Renal pelvis (tissue), 12 donors: ENCODE results near the gene SLC45A1. TPM values are rescaled to one million over a fixed set of nuclear protein-coding genes. Genes with fewer than 3 reads are reported as not detected.
"Not testable (repeated sequence)": the region's sequence is repeated elsewhere in the genome, so short reads cannot be mapped to it uniquely, and the experiment has no call there.

ENCODE experiments used
- DNase-seq: peaks from one replicate; pipeline ENCODE4 v3.0.0-alpha.2; 2013
- long read RNA-seq, 16 experiments: transcript quantifications; one replicate each; lab custom pipeline, GENCODE V29; 2026
- polyA plus RNA-seq, 3 donors: library from polyadenylated mRNA; unstranded; fragments of 120-200 nt; gene quantifications; one replicate each; pipeline ENCODE4 v1.2.1, GENCODE V29; 2013; ENCODE audit not compliant: insufficient read length in 3 of 3

Gene SLC45A1
- polyA plus RNA-seq = 1 to 10 TPM; 4.0 to 4.3 (median 4.0) TPM
- long read RNA-seq, donor 1, partial matches to known transcripts = 0 of 1 reads
- long read RNA-seq, donor 1, other reads (novel, unspliced or antisense) = 0 of 1 reads
- long read RNA-seq, donor 2, partial matches to known transcripts = 105 of 107 reads
- long read RNA-seq, donor 2, other reads (novel, unspliced or antisense) = 0 of 107 reads
- long read RNA-seq, donor 3 = 0 reads
- long read RNA-seq, donor 4, partial matches to known transcripts = 0 of 2 reads
- long read RNA-seq, donor 4, other reads (novel, unspliced or antisense) = 0 of 2 reads
- long read RNA-seq, donor 5, partial matches to known transcripts = 0 of 3 reads
- long read RNA-seq, donor 5, other reads (novel, unspliced or antisense) = 0 of 3 reads
- long read RNA-seq, donor 6, partial matches to known transcripts = 0 of 2 reads
- long read RNA-seq, donor 6, other reads (novel, unspliced or antisense) = 0 of 2 reads
- long read RNA-seq, donor 7 = 0 reads
- long read RNA-seq, donor 8 = 0 reads
- long read RNA-seq, donor 9, partial matches to known transcripts = 0 of 4 reads
- long read RNA-seq, donor 9, other reads (novel, unspliced or antisense) = 0 of 4 reads
- long read RNA-seq, donor 10, partial matches to known transcripts = 0 of 1 reads
- long read RNA-seq, donor 10, other reads (novel, unspliced or antisense) = 0 of 1 reads
- long read RNA-seq, donor 11 = 0 reads
- long read RNA-seq, donor 12, partial matches to known transcripts = 0 of 1 reads
- long read RNA-seq, donor 12, other reads (novel, unspliced or antisense) = 0 of 1 reads
- long read RNA-seq, donor 13, partial matches to known transcripts = 0 of 3 reads
- long read RNA-seq, donor 13, other reads (novel, unspliced or antisense) = 0 of 3 reads
- long read RNA-seq, donor 14 = 0 reads
- long read RNA-seq, donor 15 = 0 reads
- long read RNA-seq, donor 16, partial matches to known transcripts = 0 of 2 reads
- long read RNA-seq, donor 16, other reads (novel, unspliced or antisense) = 0 of 2 reads

DNA sequence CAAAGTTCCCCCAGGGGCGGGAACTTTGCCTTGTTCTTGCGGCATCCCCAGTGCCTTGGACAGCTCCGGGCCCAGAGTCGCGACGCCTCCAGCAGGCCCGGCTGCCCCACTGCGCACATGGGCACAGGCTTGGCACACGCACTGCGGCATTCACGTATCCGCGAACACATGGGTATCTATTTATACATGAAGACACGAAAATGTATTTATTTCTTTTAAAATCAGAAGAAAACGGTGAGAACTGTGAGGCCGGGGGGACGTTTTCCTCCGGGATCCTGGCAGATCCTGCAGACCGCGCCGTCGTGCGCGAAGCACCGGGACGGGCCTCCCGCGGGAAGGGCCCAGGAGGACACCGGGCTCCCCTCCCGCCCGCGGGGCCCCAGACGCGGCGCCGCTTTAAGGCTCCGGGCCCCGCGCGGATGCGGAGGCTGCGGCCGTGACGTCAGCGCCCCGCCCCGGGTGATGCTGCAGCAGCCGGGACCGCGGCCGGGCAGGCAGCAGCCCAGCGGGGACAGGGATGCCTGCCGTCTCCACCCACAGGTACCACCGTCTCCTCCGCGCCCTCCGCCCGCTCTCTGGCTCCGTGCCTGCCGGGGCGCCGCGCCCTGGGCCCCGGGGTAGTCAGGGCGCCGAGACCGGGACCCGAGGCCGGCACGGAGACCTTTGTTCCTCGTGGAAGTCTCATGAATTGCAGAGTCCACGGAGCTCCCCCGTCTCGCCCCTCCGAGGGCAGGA is at the start of gene SLC45A1:
SLC45A1 (plus strand) TSS at position 468 of the 735 bp plus-strand sequence. CDS start 6,216 bp downstream, outside the sequence.
- peak; percentile 55 for DNase-seq

GRCh38 chr1:8273036-8273435 is 44.9 kb upstream of the SLC45A1 start:
- DNase-seq = no peak

- no peak for DNase-seq
Measured at GRCh38 chr1:8274352-8274751, 43.6 kb upstream of the SLC45A1 start.

- no peak for DNase-seq
Measured at GRCh38 chr1:8276173-8276914, 41.6 kb upstream of the SLC45A1 start.

DNA sequence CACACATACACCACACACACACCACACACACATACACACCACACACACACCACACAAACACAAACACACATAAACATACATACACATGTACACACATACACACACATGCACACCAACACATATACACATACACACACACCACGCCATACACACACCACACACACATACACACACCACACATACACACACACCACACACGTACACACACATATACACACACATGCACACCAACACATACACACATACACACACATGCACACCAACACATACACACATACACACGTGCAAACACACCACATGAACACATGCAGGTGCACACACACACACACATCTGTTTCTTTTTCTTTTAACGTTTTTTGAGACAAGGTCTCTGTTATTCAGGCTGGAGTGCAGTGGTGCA is 41.0 kb upstream of the SLC45A1 start:
- DNase-seq = no peak

GRCh38 chr1:8278677-8279076 is 39.2 kb upstream of the SLC45A1 start:
- not testable (repeated sequence) for DNase-seq

DNA sequence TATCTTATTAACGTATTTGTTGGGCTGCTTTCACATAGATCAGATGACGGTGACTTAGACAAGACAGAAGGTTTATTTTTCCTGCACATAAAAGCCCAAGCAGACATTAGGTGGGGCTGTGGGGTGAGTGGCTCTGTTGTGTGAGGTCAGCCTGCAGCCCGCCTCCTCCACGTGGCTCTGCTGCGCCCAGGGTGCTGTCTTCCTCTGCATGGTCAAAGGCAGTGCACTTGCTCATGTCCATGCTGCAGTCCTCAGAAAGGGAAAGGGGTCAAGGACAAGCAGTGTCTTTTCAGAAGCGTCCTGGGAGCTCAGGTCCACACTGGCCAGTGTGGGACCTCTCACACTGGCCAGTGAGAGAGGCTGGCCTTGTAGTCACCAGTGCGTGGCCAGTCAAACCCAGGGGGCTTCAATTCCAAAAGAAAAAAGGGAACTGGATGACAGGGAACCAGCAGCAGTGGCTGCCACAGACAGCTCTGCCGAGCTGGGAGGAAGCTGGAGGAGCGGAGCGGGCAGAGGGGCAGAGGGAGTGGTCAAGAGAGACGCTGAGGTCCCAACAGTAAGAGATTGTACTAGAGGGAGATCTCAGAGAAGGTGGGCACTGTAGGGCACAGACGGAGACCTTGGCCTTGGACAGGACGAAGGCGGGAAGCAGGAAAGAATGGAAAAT is 35.9 kb upstream of the SLC45A1 start:
- no peak for DNase-seq

GRCh38 chr1:8283058-8283884 is 34.6 kb upstream of the SLC45A1 start:
- no peak for DNase-seq

GRCh38 chr1:8284127-8284526 is 33.8 kb upstream of the SLC45A1 start:
- no peak for DNase-seq

GRCh38 chr1:8285103-8285502 is 32.8 kb upstream of the SLC45A1 start:
- no peak for DNase-seq

GRCh38 chr1:8285965-8286364 is 31.9 kb upstream of the SLC45A1 start:
- DNase-seq = no peak

DNA sequence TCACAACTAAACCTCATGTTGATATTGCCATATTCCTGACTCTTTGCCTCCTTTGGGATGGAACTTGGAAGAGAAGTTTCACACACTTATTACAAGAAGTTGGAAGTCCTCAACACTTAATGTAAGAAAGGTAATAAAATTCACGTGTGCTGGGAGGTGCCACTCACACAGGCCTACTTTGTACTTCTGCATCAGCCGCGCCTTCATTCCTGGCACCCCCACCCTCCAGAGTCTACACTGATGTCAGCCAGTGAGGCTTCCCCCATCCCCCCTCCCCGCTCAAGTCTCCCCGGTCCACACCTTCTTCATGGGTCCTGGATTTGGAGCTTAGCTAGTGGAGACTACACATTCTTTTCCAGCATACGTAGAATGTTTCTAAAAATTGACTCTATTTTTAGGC is 24.8 kb upstream of the SLC45A1 start:
- no peak for DNase-seq

- no peak for DNase-seq
Measured at GRCh38 chr1:8293641-8294169, 24.2 kb upstream of the SLC45A1 start.

GRCh38 chr1:8294170-8294697 is 23.7 kb upstream of the SLC45A1 start:
- DNase-seq = no peak

GRCh38 chr1:8297245-8297644 is 20.7 kb upstream of the SLC45A1 start:
- DNase-seq = no peak

DNA sequence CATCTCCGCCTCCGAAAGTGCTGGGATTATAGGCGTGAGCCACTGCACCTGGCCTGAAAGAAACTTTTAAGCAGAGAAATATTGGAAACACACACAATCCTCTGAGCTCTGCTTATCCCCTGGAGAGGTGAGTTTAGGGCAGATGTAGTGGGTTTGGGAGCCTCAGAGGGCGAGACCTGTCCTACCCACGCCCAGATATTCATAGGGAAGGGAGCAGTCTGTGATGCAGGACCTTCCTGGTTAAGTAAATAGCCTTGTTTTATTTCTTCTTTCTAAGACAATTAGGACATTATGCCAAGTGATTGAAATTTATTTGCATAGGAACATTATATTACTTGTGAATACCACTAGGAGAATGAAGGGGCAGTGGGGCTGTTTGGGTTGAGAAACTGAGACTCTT is 18.0 kb upstream of the SLC45A1 start:
- DNase-seq = no peak

GRCh38 chr1:8302081-8302956 is 15.6 kb upstream of the SLC45A1 start:
- peak; percentile 68 for DNase-seq

DNA sequence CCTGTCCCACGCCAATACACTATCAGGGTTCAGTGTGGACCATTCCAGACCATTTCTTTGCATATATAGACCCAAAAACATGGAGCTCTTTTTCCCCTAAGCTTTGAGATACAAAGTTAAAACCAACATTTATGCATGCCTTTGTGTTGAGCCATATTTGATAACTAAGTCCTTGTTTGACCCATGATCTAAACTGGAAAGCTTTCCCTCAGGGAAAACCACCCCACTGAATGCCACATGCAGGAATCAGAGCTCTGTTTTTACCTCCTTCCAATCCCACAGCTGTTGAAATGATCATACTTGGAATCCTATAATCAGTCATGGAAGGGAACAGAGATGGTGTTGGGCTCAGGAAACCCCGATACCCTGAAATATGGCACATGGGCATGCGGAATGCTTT is 14.8 kb upstream of the SLC45A1 start:
- no peak for DNase-seq
